Caco-2 (cell line): ENCODE results near the gene SDHD. TPM values are rescaled to one million over a fixed set of nuclear protein-coding genes. Genes with fewer than 3 reads are reported as not detected.

Source experiments
- BruUV-seq: library from RNA; stranded (reverse); fragments of 400-500 nt; replicated peaks from 2 replicates; lab custom pipeline; 2021; lab: Mats Ljungman, UMichigan
- CTCF ChIA-PET: fragments of 300-600 bp; sonication (Branson Sonifier 250); formaldehyde crosslinking; loops from one replicate; lab custom pipeline; 2022; ENCODE audit warnings: antibody characterized with exemption; lab: Charles Lee
- POLR2A ChIA-PET: fragments of 300-600 bp; sonication (Branson Sonifier 250); formaldehyde crosslinking; loops from one replicate; lab custom pipeline; 2022; ENCODE audit warnings: antibody characterized with exemption; lab: Charles Lee
- DNase-seq, 2 experiments: peaks; one replicate each; pipeline versions ENCODE4 v3.0.0 to v3.0.0-alpha.2; 2020 to 2022
- H3K27me3 ChIP-seq: replicated peaks from 2 replicates; pipeline ENCODE4 v1.6.0; 2011; ENCODE audit warnings: low read length; ENCODE audit not compliant: control insufficient read depth, insufficient read depth
- H3K36me3 ChIP-seq: 2 replicates; pipeline ENCODE4 v1.5.1; 2011; ENCODE audit warnings: low read length; ENCODE audit not compliant: control insufficient read depth, insufficient read depth
- H3K4me1 ChIP-seq: fragments of 250-450 bp; sonication (Bioruptor Pico); 2 replicates; pipeline ENCODE4 v1.5.1; 2020; ENCODE audit warnings: mild to moderate bottlenecking
- H3K4me3 ChIP-seq: 2 replicates; pipeline ENCODE4 v1.5.1; 2011; ENCODE audit warnings: low read depth, mild to moderate bottlenecking, control low read depth, low read length
- H3K9me3 ChIP-seq: fragments of 250-450 bp; sonication (Bioruptor Pico); 2 replicates; pipeline ENCODE4 v1.5.1; 2020; ENCODE audit warnings: mild to moderate bottlenecking, moderate library complexity
- H3K27ac Mint-ChIP-seq: one replicate; pipeline ENCODE4 v1.8.0; 2022; ENCODE audit warnings: mixed read lengths; ENCODE audit not compliant: unreplicated experiment
- H3K27me3 Mint-ChIP-seq: one replicate; pipeline ENCODE4 v1.8.0; 2022; ENCODE audit warnings: mixed read lengths; ENCODE audit not compliant: insufficient read depth, unreplicated experiment
- H3K36me3 Mint-ChIP-seq: one replicate; pipeline ENCODE4 v1.8.0; 2022; ENCODE audit warnings: mild to moderate bottlenecking, mixed read lengths; ENCODE audit not compliant: insufficient read depth, unreplicated experiment
- H3K4me1 Mint-ChIP-seq: one replicate; pipeline ENCODE4 v1.8.0; 2022; ENCODE audit warnings: low read depth, mixed read lengths; ENCODE audit not compliant: unreplicated experiment
- H3K4me3 Mint-ChIP-seq: one replicate; pipeline ENCODE4 v1.8.0; 2022; ENCODE audit warnings: mild to moderate bottlenecking, moderate library complexity, mixed read lengths; ENCODE audit not compliant: unreplicated experiment
- H3K9me3 Mint-ChIP-seq: one replicate; pipeline ENCODE4 v1.8.0; 2022; ENCODE audit warnings: mixed read lengths; ENCODE audit not compliant: unreplicated experiment
- intact Hi-C: fragments of 100-400 bp; cut with micrococcal nuclease; formaldehyde crosslinking; loops from one replicate; pipeline ENCODE4 v1.10.0; 2022; ENCODE audit not compliant: unreplicated experiment
- total RNA-seq: library from RNA; stranded (reverse); gene quantifications from 2 replicates; pipeline ENCODE4 v1.2.3, GENCODE V29; 2022
- TF ChIP-seq, protein P1 (sequence below), 2 experiments: fragments of 200-600 bp in 1 of 2; IDR thresholded peaks; 1 replicate in 1 of 2; 2 replicates in 1 of 2; pipeline versions ENCODE4 v1.5.1 to v1.8.0; 2011 to 2022; ENCODE audit warnings: antibody characterized with exemption in 1 of 2, control low read depth in 1 of 2, inconsistent platforms in 1 of 2, low read depth in 1 of 2, low read length in 1 of 2, mild to moderate bottlenecking in 1 of 2, moderate library complexity in 1 of 2; ENCODE audit not compliant: insufficient read depth in 1 of 2, severe bottlenecking in 1 of 2, unreplicated experiment in 1 of 2

Gene SDHD
- total RNA-seq, 1 experiment from 2014 or later: 157 TPM

GRCh38 chr11:112097734-112098528, 11.3 kb downstream of the SDHD start:
- TF ChIP-seq, protein P1, sequence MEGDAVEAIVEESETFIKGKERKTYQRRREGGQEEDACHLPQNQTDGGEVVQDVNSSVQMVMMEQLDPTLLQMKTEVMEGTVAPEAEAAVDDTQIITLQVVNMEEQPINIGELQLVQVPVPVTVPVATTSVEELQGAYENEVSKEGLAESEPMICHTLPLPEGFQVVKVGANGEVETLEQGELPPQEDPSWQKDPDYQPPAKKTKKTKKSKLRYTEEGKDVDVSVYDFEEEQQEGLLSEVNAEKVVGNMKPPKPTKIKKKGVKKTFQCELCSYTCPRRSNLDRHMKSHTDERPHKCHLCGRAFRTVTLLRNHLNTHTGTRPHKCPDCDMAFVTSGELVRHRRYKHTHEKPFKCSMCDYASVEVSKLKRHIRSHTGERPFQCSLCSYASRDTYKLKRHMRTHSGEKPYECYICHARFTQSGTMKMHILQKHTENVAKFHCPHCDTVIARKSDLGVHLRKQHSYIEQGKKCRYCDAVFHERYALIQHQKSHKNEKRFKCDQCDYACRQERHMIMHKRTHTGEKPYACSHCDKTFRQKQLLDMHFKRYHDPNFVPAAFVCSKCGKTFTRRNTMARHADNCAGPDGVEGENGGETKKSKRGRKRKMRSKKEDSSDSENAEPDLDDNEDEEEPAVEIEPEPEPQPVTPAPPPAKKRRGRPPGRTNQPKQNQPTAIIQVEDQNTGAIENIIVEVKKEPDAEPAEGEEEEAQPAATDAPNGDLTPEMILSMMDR (IDR thresholded peaks at IDR 0.05; ENCODE audit: insufficient read depth in 1 of 2, low read depth in 1 of 2, low read length in 1 of 2, severe bottlenecking in 1 of 2, unreplicated experiment in 1 of 2): no peak
- Mint-ChIP-seq H3K4me1 (no peaks in the 10 kb centered on the region), H3K4me3 (no peak overlapping the region), H3K27me3 (no peaks in the 10 kb centered on the region), H3K36me3 (peaks cover 15% of the 10 kb centered on the region), H3K27ac (no peak overlapping the region), H3K9me3 (no peaks in the 10 kb centered on the region)
- ChIA-PET CTCF (interaction anchor here (1.1 kb wide), 1 partner anchor 171 kb away, joined by 5 read pairs; no protein-coding TSS in a partner anchor), POLR2A (no interaction called here)
- BruUV-seq: no TSS peak
- intact Hi-C loops: no loop called here
- H3K4me3 ChIP-seq: no peak overlapping the region
- H3K4me1 ChIP-seq: no peaks in the 10 kb centered on the region
- no peaks in the 10 kb centered on the region for H3K27me3 ChIP-seq
- peaks cover 2% of the 10 kb centered on the region; the same call in 1 of the 2 replicates for H3K36me3 ChIP-seq
- no peak for DNase-seq
- no peaks in the 10 kb centered on the region for H3K9me3 ChIP-seq

DNA sequence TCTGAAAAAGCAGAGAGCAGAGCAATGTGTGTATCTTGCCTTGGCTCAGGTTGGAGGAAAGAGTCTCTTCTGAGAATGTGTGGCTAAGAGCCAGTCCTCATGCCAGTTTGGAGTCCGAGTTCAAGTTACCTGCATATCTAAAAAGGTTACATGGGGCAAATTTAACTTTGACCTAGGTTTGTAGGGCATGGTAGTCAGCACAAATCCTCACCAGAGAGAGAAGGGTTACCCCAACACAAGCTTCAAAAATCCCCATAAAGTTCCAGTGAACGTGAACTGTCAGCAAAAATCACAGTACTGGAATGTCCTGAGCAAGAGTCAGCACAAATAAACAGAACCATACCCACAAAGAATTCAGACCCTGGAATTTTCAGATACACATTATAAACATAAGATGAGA, 13.8 kb downstream of the SDHD start:
- no peak overlapping the region for H3K4me3 ChIP-seq
- CTCF ChIA-PET: interaction anchor here (0.6 kb wide), 1 partner anchor 90 kb away, joined by 3 read pairs; no protein-coding TSS in a partner anchor
- POLR2A ChIA-PET: no interaction called here

DNA sequence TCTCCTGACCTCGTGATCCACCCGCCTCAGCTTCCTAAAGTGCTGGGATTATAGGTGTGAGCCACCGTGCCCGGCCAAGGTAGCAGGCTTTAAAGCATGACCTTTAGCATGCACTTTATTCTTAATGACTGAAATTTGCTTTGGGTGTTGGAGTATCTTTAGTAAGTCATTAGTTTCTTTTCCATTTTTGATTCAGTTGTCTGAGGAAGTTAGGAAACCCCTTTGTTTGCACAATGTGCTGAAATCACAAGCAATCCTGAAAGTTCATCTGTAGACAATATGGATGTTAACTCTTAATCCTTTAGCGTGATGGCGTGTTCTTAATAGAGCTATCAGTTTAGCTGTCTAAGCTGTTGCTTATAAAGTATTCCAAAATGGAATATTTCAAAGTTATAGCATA, 16.8 kb downstream of the SDHD start:
- no TSS peak for BruUV-seq
- POLR2A ChIA-PET: interaction anchor here (1.0 kb wide), 1 partner anchor 17 kb away, joined by 5 read pairs; the partner anchor contains the start of genes SDHD and TIMM8B
- Histone ChIP-seq H3K27me3 (no peaks in the 10 kb centered on the region), H3K4me1 (no peaks in the 10 kb centered on the region), H3K4me3 (no peak overlapping the region), H3K36me3 (no peaks in the 10 kb centered on the region), H3K9me3 (no peaks in the 10 kb centered on the region)
- CTCF ChIA-PET: no interaction called here
- TF ChIP-seq, protein P1 (IDR thresholded peaks at IDR 0.05; ENCODE audit: insufficient read depth in 1 of 2, low read depth in 1 of 2, low read length in 1 of 2, severe bottlenecking in 1 of 2, unreplicated experiment in 1 of 2): no peak
- Mint-ChIP-seq H3K4me1 (no peaks in the 10 kb centered on the region), H3K27me3 (no peaks in the 10 kb centered on the region), H3K27ac (no peak overlapping the region), H3K4me3 (no peak overlapping the region), H3K9me3 (no peaks in the 10 kb centered on the region), H3K36me3 (no peaks in the 10 kb centered on the region)
- intact Hi-C loops: no loop called here
- DNase-seq: no peak

More for the DNA sequence above, 13.8 kb downstream of the SDHD start:
- H3K27me3 Mint-ChIP-seq: no peaks in the 10 kb centered on the region
- intact Hi-C loops: no loop called here
- Histone ChIP-seq H3K4me1 (no peaks in the 10 kb centered on the region), H3K27me3 (no peaks in the 10 kb centered on the region), H3K36me3 (no peaks in the 10 kb centered on the region), H3K9me3 (no peaks in the 10 kb centered on the region)
- no peaks in the 10 kb centered on the region for H3K9me3 Mint-ChIP-seq
- no peaks in the 10 kb centered on the region for H3K4me1 Mint-ChIP-seq
- H3K36me3 Mint-ChIP-seq: peaks cover 5% of the 10 kb centered on the region
- TF ChIP-seq, protein P1 (IDR thresholded peaks at IDR 0.05; ENCODE audit: insufficient read depth in 1 of 2, low read depth in 1 of 2, low read length in 1 of 2, severe bottlenecking in 1 of 2, unreplicated experiment in 1 of 2): no peak
- no peak for DNase-seq
- no peak overlapping the region for H3K27ac Mint-ChIP-seq
- no TSS peak for BruUV-seq
- H3K4me3 Mint-ChIP-seq: no peak overlapping the region
